Suppressor macrophage treated with lipopolysaccharide for 1 hour (primary cell): ENCODE results near the gene NKX2-3.

Experiments
- DNase-seq, 3 donors: peaks; one replicate each; pipeline ENCODE4 v3.0.0-alpha.2; 2020 to 2022

The NKX2-3 gene

DNA sequence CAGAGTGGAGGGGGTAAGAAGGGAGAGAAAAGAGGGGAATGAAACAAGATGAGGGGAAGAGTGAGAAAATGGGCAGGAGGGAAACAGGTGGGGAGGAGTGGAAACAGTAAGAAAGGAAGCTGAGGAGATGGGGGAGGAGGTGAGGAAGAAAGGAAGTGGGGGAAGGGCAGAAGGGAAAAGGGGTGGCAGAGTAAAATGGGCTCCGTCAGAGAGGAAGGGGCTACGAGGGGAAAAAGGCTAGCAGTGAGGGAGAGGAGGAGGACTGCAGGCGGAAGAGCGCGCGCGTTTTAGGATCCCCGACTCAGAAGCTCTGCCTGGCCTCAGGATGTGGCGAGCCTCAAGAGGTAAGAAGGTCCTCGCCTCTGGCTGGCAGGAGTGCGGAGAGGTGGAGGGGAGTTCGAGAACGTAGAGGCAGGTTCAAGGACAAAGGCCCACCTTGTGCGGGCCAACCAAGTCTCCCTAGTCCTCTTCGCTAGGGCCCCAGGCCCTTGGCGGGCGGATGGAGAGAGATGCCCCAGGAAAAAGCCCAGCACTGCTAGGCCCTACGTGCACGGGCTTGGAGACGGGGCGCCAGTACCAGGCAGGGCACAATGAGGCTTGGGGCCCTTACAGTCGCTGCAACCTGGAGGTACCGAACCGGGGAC, 5.8 kb upstream of the NKX2-3 start:
- DNase-seq, result no peak

DNA sequence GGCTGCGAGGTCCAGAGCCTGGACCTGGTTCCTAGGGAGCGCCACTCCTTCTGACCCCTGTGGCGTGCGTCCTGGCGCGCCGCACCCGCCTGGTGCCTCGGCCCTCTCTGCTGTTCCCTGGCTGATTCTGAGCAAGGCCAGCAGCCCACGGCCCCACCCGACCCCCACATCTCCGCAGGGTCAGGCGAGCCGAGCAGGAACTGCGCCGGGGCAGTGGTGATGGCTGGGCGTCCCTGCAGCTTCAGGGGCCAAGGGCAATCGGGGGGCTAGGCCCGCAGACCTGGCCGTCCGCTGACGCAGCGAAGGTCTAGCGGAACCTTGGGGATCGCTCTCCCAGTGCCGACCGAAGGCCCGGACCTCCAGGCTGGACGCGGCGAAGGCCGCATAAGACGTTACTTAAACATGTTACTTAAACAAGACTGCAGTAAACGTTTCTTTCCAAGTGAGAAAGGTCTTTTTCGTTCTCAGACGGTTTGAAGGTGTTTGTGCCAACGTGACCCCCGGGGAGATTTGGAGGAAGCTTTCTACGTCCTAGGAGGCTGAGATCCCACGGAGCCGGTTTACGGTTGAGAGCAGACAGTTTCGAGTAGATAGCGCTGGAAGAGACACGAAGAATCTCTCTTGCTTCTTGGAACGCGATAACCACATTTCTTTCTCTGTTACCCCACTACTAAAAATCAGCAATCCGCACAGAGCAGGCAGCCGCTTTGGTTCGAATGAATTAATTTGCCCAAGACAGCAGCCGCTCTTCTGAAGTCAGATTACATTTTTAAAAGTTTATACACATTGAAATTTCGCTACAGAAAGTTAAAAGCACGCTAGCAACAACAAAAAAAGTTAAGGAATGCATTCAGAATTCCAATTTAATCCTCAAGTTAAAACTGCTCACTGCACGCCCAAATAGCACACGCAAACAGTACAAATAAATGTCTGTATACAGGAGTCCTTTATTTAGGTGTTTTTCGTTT, 4.9 kb upstream of the NKX2-3 start:
- DNase-seq, result no peak

DNA sequence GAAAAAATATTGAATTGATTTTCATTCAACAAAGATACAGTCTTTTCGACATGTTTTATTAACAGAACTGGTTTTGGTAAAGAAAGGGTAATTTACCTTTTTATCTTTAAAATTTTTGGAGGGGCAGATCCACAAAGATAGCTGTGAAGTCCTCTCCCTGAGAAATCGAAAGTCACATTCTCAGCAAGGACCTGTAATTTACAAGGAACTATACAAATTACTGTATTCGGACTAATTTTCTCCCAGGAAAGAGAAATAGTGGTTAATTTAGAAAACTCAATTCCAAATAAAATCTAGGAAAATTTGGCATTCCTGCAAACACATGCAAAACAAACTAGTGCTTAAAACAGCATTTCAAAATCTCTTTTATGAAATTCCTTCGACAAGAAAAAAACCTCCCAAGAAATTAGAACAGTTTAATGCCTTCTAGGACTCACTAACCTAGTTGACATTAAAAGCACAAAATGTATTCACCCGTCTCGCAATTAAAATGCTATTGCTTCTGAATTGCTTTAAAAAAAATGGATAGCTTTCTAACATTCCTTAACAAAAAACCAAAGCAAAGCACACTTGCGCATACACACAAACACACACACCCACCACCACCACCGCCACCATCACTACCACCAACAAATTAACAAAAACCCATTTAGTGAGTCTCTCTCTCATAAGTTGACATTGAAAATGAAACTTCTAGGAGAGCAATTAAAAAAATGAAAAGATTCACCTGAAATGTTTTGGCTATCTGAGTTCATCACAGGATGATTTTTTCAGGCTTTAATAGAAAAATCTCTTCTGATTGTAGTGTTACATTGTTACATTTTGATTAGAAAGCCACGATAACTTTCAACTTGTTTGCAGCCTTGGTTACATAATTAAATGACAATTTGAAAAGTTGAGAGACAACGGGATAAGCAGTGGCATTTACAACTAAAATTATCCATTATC, 4.0 kb upstream of the NKX2-3 start:
- DNase-seq, result peak in 1 of 3 donors; percentile 26

DNA sequence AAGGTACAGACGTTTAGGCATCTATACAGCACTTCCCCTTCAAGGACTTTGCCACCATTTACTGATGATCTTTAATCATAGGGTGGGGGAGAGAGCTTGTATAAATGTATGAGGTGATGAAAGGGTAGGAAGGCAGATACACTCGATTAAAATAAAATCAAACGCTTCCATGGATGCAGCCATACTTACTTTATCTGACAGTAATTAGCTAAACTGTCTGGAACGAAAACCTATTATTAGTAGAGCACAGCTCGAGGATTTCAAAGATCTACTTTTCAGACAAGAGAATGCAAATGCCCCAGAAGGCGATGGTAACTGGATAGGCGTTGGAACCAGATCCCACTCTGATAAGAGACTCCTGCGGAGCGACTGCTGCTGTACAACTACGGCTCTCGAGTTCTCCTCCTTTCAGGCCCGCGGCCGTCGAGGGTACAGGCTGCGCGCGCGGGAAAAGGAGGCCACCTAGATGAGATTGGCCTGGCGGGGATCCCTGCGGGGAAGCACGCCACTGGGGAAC, 3.1 kb upstream of the NKX2-3 start:
- DNase-seq, result no peak

DNA sequence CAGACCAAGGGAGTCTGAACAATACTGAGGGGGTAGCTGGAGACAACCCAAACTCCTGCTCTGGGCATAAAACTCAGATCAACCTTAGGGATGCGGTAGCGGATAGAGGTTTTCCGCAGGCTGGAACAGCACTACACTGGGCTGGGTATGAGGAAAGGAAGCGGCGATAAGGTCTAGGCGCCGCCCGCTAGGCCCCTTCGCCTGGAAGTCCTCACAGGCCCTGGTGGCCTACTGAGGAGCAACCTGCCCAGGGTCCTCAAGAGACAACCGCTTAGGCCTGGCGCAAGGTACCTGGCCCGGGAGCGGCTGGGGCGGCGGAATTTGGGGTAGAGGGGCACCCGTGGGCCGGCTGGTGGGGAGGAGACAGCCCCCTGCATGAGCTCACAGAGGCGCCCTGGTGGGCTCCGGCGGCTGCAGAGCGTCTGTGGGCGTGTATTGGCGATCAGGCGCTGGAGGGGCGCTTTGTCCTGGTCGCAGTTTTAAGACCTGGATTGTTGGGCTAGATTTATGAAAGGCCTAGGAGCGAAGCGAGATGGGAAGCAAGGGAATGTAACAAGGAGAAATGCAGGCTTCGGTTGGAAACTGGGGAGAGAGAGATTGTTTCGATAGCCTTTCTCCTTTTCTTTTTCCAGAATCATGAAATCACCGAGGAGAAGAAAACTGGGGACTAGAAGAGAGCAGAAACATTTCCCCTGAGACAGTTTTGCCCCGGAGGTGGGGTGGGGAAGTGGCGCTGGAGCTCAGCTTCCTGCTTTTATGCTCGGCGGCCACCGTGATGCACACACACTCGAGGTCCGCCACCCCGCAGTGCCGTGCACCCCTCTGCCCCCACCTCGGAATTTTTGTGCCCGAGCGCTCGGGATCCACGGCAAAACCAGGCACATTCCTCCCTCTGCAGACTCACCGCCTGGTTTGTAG, 2.4 kb upstream of the NKX2-3 start:
- peak; percentile 37 to 63 (median 55) for DNase-seq

DNA sequence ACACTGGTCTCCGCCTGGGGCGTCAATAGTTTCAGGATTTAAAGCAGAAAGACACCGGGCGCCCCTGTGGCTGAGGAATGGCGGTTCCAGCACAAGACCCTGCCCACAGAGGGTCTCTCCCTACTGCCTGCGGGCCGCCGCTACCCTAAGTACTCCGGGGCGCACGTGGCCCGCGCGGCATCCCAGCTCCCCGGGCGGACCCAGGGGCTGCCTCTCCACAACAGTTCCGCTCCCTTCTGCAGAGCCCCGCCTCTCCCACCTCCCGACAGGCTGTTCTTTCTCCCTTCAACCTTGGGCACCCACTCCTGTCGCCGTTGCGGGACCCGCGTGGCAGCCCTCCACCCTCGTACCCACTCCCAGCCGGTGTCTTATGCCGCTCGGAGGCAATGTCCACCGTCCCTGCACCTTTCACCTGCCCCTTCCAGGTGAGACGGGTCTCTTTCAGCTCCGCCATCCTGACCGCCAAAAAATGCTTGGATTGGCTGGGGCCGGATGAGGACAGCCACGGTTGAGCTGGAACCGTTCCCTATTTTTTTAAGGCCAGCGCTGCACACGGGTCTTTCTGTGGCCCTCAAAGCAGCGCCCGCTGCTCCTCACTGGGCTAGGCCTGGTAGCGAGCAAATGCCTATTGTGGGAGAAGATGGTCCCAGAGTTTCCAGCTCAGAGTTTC, 1.6 kb upstream of the NKX2-3 start:
- DNase-seq, result no peak

DNA sequence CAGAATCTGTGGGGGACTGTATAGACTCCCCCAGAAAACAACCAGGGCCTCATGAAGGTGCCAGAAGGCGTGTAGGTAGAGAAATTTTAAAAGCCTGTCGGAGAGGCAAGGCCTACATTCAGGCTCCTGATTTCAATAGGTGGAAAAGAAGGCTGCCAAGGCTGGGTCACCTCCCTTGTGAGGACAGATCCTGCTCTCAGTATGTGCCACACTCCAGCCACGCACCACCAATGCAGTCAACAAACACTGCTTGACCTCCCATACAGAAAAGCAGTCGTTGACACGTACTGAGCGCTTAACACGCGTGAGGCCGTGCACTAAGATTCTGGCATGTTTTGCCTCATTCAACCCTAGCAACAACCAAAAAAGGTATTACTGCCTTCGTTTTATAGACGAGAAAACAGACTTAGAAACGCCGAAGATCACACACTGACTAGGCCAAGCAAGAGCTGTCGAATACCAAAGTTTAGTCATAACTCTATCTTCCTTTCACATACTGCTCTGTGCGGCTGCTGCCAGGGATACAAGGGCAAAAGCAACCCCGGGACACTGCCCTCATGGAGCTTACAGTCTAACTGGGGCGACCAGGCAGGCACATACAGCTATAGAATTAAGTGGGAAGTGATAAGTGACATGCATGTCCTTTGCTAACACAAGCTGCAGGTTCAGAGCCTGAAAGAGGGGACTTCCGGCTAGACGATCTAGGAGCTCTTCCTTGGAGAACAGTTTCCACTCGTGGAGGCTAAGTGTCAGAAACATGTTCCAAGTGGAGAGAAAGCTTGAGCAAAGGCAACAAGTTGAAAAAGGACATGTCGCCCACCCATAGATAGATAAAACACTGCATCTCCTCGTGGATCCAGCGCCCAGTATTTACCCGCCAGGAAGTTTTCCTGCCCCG, 797 bp upstream of the NKX2-3 start:
- DNase-seq, result no peak

DNA sequence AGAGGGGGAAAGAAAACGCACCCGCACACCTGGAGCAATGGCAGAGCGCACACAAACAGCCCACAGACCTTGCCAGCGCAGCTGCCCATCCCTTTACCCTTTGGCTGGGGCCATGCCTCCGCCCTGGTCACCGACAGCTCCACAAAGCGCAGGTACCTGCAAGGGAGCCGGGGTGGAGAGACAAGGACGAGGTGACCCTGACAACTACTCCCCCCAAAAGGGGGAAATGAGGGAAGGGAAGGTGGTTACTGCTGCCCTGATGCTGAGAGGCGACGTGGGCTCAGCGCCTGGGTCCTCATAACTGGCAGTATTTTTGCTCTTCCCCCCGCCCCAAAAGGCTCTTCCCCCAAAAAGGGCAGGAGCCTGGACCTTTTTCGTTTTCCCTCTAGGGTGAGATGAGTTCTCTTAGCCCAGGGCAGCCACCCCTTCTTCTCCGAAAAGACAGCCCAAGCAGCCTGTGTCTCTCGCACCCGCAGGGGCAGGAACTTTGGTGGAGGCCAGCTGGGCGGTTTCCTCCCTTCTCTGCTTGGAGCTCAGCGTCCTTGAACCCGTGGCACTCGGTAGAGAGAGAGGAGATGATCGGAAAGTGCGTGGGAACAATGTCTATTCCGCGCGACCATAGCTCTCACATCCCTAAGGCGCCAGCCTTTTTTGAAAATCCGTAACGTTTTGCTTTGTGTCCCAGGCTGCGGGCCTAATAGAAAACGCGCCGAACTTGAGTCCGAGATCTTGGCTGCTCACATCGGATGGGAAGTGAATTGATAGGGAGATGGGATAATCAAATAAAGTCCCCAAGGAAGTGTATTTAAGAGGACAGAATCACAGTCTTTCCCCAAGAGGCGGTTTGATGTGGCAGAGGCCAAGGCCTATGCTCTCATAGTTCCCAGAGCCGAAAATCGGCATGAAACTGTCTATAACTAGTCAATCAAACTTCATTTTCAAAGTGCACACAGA, 1.0 kb downstream of the NKX2-3 start:
- no peak for DNase-seq

DNA sequence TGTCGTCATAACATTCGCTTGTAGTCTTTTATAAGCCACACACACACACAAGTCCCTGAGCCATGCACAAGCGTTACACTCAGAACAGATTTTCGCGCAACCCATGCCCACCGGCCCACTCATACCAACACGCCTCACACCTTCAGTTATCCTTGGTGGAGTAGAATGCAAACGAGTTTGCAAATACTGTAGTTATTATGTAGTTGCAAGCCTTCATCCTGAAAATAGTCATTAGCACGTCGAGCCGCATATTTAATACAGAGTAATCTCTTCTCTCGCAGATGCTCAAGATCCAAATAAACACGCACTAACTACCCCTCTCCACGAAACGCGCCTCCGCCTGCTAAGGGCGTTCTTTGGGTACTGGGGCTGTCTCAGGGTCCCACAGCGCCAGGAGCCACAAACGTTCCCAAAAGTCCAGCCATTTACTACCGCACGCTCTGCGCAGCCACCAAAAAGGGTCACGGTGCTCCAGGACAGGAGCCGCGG, 1.8 kb downstream of the NKX2-3 start:
- no peak for DNase-seq

DNA sequence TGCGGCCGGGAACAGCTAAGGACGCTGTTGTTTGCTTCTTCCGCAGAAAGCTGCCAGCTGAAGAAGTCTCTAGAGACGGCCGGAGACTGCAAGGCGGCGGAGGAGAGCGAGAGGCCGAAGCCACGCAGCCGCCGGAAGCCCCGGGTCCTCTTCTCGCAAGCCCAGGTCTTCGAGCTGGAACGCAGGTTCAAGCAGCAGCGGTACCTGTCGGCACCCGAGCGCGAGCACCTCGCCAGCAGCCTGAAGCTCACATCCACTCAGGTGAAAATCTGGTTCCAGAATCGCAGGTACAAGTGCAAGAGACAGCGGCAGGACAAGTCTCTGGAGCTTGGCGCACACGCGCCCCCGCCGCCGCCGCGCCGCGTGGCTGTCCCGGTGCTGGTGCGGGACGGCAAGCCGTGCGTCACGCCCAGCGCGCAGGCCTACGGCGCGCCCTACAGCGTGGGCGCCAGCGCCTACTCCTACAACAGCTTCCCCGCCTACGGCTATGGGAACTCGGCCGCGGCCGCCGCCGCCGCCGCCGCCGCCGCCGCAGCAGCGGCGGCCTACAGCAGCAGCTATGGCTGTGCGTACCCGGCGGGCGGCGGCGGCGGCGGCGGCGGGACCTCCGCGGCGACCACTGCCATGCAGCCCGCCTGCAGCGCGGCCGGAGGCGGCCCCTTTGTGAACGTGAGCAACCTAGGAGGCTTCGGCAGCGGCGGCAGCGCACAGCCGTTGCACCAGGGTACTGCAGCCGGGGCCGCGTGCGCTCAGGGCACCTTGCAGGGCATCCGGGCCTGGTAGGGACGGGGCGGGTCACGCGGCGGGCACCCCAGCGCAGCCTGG, 2.4 kb downstream of the NKX2-3 start:
- DNase-seq, result peak; percentile 68 to 82 (median 73)

DNA sequence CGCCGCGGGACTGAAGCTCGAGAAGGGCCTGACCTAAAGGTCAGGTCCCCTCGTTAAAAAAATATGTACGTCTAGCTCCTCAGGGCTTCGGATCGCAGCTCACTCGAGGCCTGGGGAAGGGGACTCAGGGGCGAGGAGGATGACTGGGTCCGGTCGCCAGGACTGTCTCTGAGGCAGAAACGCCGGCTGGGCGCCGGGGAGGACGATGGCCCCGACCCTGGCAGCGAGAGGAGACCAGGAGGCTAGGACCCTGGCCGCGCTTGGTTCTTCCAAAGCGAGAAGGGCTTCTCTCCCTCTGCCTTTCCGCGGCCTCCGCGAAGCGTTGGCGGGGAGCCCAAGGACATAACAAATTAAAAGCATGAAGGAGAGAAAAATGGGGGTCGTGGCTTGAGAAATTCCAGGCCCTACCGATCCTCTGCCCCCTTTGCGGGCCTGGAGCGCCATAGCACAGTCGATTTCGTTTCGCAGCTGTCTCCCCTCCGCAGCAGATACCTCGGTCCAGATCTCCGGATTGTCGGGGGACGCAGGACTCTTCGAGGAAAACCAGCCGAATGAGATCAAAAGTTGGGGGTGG, 3.1 kb downstream of the NKX2-3 start:
- DNase-seq, result no peak

DNA sequence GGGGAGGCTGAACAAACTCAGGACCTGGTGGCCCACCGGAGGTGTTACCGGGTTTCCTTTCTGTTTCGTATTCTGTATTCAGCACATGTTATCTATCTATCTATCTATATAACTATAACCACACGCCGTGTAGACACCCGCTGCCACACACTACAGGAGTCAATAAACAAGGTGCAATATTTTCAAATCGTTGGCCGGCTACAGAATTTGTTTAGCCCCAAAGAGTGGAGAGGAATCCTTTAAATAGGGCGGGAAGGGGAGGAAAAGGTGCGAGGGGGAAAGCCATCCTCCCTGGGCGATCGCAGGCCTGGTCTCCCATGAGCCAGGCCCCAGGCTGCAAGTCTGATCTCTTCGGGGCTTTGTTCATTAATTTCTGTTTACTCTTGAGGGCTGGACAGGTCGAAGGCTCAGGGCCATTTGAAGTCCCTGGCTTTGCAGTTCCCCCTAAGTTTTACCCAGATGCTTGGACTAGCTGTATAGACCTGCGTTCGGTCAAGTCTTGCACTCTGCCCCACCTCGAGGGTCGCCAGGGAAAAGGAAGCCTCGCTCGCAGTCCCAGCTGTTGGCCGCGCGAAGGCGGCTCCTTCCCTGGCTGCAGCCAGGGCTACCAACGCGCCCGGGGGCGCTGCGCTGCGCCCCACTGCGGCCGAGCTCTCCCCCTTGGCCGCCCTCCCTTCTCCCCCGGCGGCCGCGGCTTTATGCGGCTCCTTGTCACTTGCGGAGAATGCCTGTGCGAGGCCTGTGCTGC, 3.8 kb downstream of the NKX2-3 start:
- peak in 2 of 3 donors; percentile 28 to 36 for DNase-seq

DNA sequence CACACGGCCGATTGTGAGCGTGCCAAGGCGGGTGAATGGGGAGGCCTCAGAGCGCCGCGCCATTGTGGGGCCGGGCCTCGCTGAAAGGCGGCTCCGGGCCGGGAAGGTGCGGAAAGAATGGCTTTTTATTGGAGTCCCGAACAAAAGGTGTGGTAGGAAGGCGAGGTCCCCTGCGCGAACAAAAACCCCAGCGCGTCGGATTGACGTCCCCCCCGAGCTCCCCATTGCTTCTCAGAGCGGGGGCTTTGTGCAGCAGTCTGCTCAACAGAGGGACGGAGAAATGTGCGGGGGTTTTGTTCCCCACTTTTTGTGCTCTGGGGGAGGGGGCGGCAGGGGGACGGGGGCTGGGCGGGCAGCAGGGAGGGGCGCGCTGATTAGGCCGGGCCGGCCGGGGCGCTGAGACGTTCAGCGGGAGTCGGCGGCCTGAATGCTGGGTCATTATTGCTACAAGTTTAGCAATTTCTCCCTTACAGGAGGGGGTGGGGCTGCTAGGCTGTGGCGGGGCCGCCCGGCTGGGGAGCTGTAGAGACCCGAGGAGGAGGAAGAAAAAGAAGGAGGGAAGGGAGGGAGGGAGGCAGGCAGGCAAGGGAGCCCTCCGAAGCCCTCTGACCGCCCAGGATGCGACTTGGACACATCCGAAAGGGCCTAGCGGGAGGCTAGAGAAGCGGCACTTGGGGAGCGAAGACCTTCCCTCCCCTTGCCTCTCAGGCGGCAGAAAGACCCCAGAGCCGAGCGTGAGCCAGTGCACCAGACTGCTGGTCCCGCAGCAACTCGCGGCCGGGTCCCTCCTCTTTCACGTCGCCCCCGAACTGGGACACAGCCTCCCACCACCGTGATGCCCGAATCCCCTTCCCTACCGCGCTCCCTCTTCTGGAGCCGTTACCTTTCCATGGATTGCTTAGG, 4.6 kb downstream of the NKX2-3 start:
- DNase-seq, result no peak

DNA sequence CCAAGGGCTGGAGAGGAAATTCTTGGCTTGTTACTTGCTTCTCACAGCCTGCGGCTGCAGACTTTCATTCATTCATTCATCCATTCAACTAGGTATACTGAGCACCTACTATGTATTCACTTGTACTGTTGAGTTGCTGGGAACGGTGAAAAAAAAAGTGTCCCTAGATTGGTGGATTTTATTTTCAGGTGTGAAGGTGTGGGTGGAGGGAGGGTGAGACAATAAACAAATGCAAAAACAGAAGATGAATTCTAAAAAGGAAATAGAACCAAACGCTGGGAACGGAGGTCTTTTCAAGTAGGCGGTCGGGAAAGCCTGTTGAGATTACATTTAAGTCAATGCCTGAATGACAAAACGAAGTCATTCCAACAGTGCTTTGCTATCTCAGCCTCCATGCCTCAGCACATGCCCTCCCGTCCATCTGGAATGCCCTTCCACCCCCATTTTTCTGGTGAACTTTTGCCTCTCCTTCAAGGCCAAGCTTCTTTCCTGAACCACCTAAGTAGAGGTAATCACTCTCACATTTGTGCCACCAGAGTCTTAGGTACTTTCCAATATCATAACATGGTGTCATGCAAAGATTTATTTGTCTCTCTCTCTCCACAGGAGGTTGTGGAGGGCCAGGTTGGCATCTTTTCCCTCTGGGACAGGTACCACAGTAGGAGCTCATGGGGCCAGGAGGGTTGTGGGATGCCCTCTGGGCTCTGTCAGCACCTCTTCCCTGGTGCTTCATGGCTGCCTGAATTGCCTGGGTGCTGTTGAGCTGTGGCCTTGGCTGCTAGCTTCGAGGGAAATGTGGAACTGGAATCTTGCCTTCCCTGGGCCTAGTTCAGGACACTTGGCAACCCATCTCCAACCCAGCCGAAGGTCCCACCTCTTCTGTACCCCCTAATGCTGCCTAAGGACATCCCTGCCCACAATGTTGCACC, 5.5 kb downstream of the NKX2-3 start:
- DNase-seq, result no peak
